ENCODE measurements around the gene COL11A2.

COL11A2 gene

GRCh38 chr6:33124947-33125346 lies 67.3 kb downstream of the COL11A2 start:
- no peak for TF ChIP-seq CTCF (IDR thresholded peaks at IDR 0.05)

- no peak for TF ChIP-seq CTCF (IDR thresholded peaks at IDR 0.05)
These were observed 67.8 kb downstream of the COL11A2 start for GRCh38 chr6:33124525-33124901.

GRCh38 chr6:33123732-33124524 lies 68.3 kb downstream of the COL11A2 start:
- peak; percentile 63 for TF ChIP-seq CTCF (IDR thresholded peaks at IDR 0.05)

GRCh38 chr6:33123181-33123580 lies 69.1 kb downstream of the COL11A2 start:
- TF ChIP-seq CTCF (IDR thresholded peaks at IDR 0.05) = no peak

- TF ChIP-seq CTCF (IDR thresholded peaks at IDR 0.05) = no peak
These were observed 72.3 kb downstream of the COL11A2 start for GRCh38 chr6:33120001-33120400.

GRCh38 chr6:33118525-33119123 lies 73.6 kb downstream of the COL11A2 start:
- peak; percentile 75 for TF ChIP-seq CTCF (IDR thresholded peaks at IDR 0.05)

- TF ChIP-seq CTCF (IDR thresholded peaks at IDR 0.05) = no peak
These were observed 74.4 kb downstream of the COL11A2 start for GRCh38 chr6:33117811-33118277.

All from LNCAP (cell line).